IPS-NIHi11 (cell line): Measurements from ENCODE around the gene FAR2.

Experiments
- DNase-seq: peaks from one replicate; pipeline ENCODE4 v3.0.0; 2012; ENCODE audit warnings: mixed read lengths, low spot score

FAR2 gene

GRCh38 chr12:29204521-29204920 lies 55.4 kb downstream of the FAR2 start:
- DNase-seq, result no peak

- DNase-seq, result no peak
Observed at GRCh38 chr12:29207120-29207519, 58.0 kb downstream of the FAR2 start.

GRCh38 chr12:29208060-29208459 lies 59.0 kb downstream of the FAR2 start:
- no peak for DNase-seq

GRCh38 chr12:29208936-29209701 lies 60.0 kb downstream of the FAR2 start:
- DNase-seq, result no peak

DNA sequence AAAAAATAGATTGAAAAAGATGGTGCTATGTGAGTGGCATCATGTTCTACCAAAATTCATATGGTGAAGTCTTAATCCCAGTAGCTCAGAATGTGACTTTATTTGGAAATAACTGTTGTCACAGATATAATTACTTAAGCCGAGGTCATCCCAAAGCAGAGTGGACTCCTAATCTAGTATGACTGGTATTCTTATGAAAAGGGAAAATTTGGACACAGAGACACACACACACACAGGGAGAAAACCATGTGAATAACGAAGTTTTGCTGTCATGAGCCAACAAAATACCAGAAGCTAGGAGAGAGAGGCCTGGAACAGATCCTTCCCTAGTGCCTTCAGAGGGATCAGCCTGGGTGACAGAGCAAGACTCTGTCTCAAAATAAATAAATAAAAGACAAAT lies 62.6 kb downstream of the FAR2 start:
- DNase-seq, result no peak

DNA sequence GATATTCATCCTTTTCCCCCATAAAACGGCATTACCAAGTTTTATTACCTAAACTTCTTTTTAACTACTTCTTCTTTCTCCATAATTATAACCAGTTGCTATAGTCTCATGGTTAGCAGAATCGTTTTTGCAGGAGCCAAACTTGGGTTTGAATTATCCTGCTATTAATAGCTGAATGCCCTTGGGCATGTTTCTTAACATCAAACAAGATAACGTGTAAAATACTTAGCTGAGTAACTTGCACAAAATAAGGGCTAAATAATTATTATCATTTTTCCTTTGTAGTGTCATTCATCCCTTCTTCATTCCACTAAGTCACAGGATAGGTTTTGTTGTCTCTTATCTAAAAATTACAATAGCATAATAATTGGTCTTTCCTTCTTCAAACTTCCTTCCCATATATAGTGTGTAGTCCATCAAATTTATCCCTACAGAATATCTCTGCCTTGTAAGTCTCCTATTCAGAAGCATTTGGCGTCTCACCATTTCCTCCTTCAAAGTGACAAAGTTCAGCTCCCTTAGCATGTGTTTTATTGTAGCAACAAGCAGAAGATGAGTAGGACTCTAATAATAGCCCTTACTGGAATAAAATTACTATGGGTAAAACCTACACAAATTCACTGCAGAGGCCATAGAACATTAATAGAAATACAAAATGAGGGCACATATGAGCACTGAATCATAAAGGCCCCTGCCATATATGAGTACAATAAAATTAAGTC lies 63.8 kb downstream of the FAR2 start:
- DNase-seq, result no peak

GRCh38 chr12:29216266-29216665 lies 67.2 kb downstream of the FAR2 start:
- DNase-seq, result no peak

GRCh38 chr12:29216797-29217575 lies 67.9 kb downstream of the FAR2 start:
- DNase-seq, result no peak

DNA sequence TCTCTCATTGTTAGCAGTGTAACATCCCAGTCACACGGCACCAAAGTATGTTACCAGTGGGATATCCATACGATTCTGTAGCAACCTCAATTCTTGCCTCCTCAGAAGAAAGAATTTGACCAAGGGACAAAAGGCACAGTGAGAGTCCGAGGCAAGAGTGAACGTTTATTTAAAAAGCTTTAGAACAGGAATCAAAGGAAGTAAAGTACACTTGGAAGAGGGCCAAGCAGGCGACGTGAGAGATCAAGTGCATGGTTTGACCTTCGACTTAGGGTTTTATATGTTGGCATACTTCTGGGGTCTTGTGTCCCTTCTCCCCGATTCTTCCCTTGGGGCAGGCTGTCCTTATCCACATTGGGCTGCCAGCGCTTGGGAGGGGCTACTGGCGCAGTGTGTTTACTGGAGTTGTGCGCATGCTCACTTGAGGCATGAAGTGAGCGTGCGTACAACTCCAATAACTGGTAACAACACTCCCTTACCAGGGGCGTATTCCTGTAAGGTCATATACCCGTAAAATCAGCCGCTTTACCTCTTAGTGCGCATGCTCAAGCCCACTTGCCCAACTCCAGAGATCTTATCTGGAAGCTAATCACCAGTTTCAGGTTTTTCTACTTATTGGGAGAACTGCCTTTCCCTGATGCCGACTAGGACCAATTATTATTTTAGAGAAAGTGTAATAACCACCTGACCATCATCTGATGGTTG lies 71.7 kb downstream of the FAR2 start:
- DNase-seq, result no peak

GRCh38 chr12:29222200-29222599 lies 73.1 kb downstream of the FAR2 start:
- no peak for DNase-seq

GRCh38 chr12:29223426-29223825 lies 74.3 kb downstream of the FAR2 start:
- DNase-seq, result no peak

- DNase-seq, result no peak
Observed at GRCh38 chr12:29223956-29224543, 75.0 kb downstream of the FAR2 start.

- DNase-seq, result no peak
Observed at GRCh38 chr12:29224572-29224971, 75.5 kb downstream of the FAR2 start.

DNA sequence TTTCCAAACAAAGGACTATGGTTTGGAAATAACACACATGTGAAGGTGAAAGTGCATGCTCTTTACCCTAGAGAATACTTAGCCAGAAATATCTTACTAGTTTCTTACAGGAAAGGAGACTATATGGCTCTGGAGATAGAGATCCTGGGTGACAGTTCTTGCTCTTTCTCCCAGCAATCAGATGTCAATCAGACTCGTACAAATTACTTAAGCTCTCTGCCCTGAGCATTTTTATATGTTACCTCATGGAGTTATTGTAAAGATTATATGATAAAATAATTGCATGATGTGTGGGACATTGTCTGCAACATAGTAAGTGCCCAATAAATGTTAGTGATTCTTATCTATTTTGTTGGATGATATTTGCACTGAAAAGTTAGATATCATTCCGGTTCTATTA lies 76.8 kb downstream of the FAR2 start:
- DNase-seq, result no peak

GRCh38 chr12:29226616-29227015 lies 77.5 kb downstream of the FAR2 start:
- no peak for DNase-seq

GRCh38 chr12:29228474-29229157 lies 79.5 kb downstream of the FAR2 start:
- DNase-seq, result no peak

GRCh38 chr12:29229158-29229505 lies 80.1 kb downstream of the FAR2 start:
- no peak for DNase-seq

- no peak for DNase-seq
Observed at GRCh38 chr12:29229937-29230336, 80.9 kb downstream of the FAR2 start.

GRCh38 chr12:29230800-29231560 lies 81.9 kb downstream of the FAR2 start:
- DNase-seq, result no peak

DNA sequence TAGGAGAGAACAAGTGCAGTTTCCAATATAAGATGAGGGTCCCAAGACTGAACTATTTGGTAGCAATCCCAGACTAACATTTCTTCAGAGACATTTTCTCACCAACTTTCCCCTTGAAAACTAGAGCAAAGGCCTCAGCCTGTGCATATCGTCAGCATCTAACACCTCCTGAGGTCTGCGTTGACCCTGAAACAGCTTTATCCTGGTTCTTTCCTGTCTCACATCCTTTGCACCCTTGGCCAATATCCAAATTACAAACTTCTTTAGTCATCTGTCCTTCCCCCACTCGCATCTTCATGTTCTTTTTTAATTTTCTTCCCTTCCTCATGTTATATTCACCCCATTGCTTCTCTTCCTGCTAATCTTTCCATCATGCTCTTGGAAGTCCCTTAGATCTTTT lies 83.0 kb downstream of the FAR2 start:
- DNase-seq, result no peak

- DNase-seq, result no peak
Observed at GRCh38 chr12:29234552-29234951, 85.5 kb downstream of the FAR2 start.
